NT2/D1 (cell line): ENCODE results near the gene PARN.

Experiments used
- SUZ12 ChIP-seq: IDR thresholded peaks from 2 replicates; pipeline ENCODE4 v1.6.1; 2011; ENCODE audit not compliant: insufficient read length, insufficient read depth; ENCODE audit errors: extremely low read depth
- YY1 ChIP-seq: IDR thresholded peaks from 2 replicates; pipeline ENCODE4 v1.6.1; 2011; ENCODE audit not compliant: insufficient read length, insufficient read depth

- no peak for TF ChIP-seq SUZ12
- no peak for TF ChIP-seq YY1
Observed at GRCh38 chr16:14400285-14400977, 229.6 kb downstream of the PARN start.
